Measurements from ENCODE around the gene POLR2I. TPM values are rescaled to one million over a fixed set of nuclear protein-coding genes. Genes with fewer than 3 reads are reported as not detected.
A peak's percentile ranks its signal among the peaks of the same experiment; 100 is the strongest.

The POLR2I gene
- polyA plus RNA-seq, 1 donor (not counting 4 experiments of a cell fraction or from before 2014, with no cell fraction given), result 34.3 TPM

DNA sequence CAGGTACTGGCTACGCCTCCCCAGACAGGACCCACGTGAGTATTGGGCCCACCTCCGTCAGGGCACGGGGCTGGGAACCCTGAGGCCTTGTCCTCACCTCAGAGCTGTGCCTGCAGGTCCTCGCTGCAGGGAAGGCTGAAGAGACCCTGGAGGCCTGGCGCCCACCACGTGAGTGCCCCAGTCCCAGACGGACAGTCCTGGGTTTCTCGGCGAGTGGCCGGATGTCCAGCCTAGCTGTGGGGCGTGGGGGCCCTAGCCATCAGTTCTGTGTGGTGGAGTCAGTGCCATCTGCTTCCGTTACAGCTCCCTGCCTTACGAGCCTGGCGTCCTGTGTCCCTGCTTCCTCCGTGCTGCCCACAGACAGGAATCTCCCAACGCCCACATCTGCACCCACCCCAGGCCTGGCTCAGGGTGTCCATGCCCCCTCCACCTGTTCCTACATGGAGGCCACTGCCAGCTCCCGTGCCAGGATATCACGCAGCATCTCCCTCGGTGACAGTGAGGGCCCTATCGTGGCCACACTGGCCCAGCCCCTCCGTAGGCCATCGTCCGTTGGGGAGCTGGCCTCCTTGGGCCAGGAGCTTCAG lies 11.5 kb downstream of the POLR2I start:
- H4K20me1 ChIP-seq (ENCODE audit: control insufficient read depth, extremely low read depth, insufficient read depth, low read length), result no peaks in the 10 kb centered on the region
- no peaks in the 10 kb centered on the region for H3K27me3 ChIP-seq (ENCODE audit: control insufficient read depth, extremely low read depth, insufficient read depth, low read length)
- no peak overlapping the region for H3K4me2 ChIP-seq (ENCODE audit: control insufficient read depth, extremely low read depth, insufficient read depth, low read depth, low read length)
- dilution Hi-C loops (cut with MboI; ENCODE audit: extremely low pct_ligation_motif_present, low sequenced_read_pairs), result no loop called here
- H3K36me3 ChIP-seq (ENCODE audit: control insufficient read depth in 2 of 2, extremely low read depth in 1 of 2, insufficient read depth in 2 of 2, low read length in 2 of 2), result peaks cover 0 to 19% of the 10 kb centered on the region in 2 experiments
- peaks cover 23% of the 10 kb centered on the region for H3K4me1 ChIP-seq (ENCODE audit: control insufficient read depth, extremely low read depth, insufficient read depth, low read length)
- no peak for TF ChIP-seq EZH2 (IDR thresholded peaks at IDR 0.05; ENCODE audit: low read length)
- TF ChIP-seq, protein P1, sequence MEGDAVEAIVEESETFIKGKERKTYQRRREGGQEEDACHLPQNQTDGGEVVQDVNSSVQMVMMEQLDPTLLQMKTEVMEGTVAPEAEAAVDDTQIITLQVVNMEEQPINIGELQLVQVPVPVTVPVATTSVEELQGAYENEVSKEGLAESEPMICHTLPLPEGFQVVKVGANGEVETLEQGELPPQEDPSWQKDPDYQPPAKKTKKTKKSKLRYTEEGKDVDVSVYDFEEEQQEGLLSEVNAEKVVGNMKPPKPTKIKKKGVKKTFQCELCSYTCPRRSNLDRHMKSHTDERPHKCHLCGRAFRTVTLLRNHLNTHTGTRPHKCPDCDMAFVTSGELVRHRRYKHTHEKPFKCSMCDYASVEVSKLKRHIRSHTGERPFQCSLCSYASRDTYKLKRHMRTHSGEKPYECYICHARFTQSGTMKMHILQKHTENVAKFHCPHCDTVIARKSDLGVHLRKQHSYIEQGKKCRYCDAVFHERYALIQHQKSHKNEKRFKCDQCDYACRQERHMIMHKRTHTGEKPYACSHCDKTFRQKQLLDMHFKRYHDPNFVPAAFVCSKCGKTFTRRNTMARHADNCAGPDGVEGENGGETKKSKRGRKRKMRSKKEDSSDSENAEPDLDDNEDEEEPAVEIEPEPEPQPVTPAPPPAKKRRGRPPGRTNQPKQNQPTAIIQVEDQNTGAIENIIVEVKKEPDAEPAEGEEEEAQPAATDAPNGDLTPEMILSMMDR (optimal IDR thresholded peaks at IDR 0.05 in 1 of 3, IDR thresholded peaks at IDR 0.05 in 1 of 3, conservative IDR thresholded peaks at IDR 0.05 in 1 of 3; ENCODE audit: extremely low read depth in 1 of 3, insufficient read depth in 2 of 3, low read length in 3 of 3), result no peak
- no peaks in the 10 kb centered on the region for H3K79me2 ChIP-seq (ENCODE audit: control insufficient read depth, insufficient read depth, low read length)
- H3K4me3 ChIP-seq (ENCODE audit: control insufficient read depth in 2 of 3, extremely low read depth in 1 of 3, insufficient read depth in 2 of 3, low read depth in 1 of 3, low read length in 3 of 3), result no peak overlapping the region
- H3K9me1 ChIP-seq (ENCODE audit: control insufficient read depth, extremely low read depth, insufficient read depth, low read length), result no peaks in the 10 kb centered on the region
- DNase-seq (ENCODE audit: low read depth, low spot score), result no peak
- FAIRE-seq, result no peak
- H2AFZ ChIP-seq (ENCODE audit: control insufficient read depth, low read length), result no peak overlapping the region
- no peaks in the 10 kb centered on the region for H3K9me3 ChIP-seq (ENCODE audit: control insufficient read depth, low read depth, low read length)
- H3K27ac ChIP-seq (ENCODE audit: control insufficient read depth, insufficient read depth, low read length), result no peak overlapping the region
- H3K9ac ChIP-seq (ENCODE audit: control insufficient read depth, extremely low read depth, insufficient read depth, low read length), result no peak overlapping the region

DNA sequence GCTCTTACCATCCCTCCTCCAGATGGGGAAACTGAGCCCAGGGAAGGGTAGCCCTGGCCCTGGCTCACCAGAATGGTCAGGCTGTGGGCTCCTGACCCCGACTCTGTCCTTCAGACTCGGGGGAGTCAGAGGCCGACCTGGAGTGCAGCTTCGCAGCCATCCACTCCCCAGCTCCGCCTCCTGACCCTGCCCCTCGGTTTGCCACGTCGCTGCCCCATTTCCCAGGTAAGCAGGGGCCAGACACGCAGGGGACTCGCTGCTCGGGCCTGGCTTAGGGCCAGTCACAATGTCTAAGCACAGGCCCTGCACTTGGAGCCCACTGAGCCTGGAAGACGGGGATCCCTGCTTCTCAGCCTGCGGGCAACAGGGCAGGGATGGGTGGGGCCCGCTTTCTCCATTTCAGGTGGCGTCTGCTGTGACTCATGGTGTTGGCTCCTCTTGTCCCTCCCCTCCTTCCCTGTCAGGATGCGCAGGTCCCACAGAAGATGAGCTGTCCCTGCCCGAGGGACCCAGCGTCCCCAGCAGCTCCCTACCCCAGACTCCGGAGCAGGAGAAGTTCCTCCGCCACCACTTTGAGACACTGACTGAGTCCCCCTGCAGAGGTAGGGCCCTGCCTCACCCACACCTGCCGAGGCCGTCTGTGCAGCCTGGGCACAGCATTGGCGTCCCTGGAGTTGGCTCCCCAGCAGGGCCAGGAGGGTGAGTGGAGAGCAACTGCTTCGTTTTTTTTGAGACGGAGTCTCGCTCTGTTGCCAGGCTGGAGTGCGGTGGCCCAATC lies 12.9 kb downstream of the POLR2I start:
- no peaks in the 10 kb centered on the region for H3K79me2 ChIP-seq (ENCODE audit: control insufficient read depth, insufficient read depth, low read length)
- TF ChIP-seq EZH2 (IDR thresholded peaks at IDR 0.05; ENCODE audit: low read length), result no peak
- TF ChIP-seq, protein P1 (optimal IDR thresholded peaks at IDR 0.05 in 1 of 3, IDR thresholded peaks at IDR 0.05 in 1 of 3, conservative IDR thresholded peaks at IDR 0.05 in 1 of 3; ENCODE audit: extremely low read depth in 1 of 3, insufficient read depth in 2 of 3, low read length in 3 of 3), result no peak
- H3K27ac ChIP-seq (ENCODE audit: control insufficient read depth, insufficient read depth, low read length), result peak overlapping the region; percentile 20
- peak overlapping the region; percentile 80 for H2AFZ ChIP-seq (ENCODE audit: control insufficient read depth, low read length)
- FAIRE-seq (peak; percentile 79), DNase-seq (ENCODE audit: low read depth, low spot score) (peak; percentile 59)
- H3K27me3 ChIP-seq (ENCODE audit: control insufficient read depth, extremely low read depth, insufficient read depth, low read length), result no peaks in the 10 kb centered on the region
- H3K4me1 ChIP-seq (ENCODE audit: control insufficient read depth, extremely low read depth, insufficient read depth, low read length), result peaks cover 23% of the 10 kb centered on the region
- peak overlapping the region; percentile 28 for H3K9ac ChIP-seq (ENCODE audit: control insufficient read depth, extremely low read depth, insufficient read depth, low read length)
- H3K9me3 ChIP-seq (ENCODE audit: control insufficient read depth, low read depth, low read length), result no peaks in the 10 kb centered on the region
- dilution Hi-C loops (cut with MboI; ENCODE audit: extremely low pct_ligation_motif_present, low sequenced_read_pairs), result no loop called here
- H3K4me3 ChIP-seq (ENCODE audit: control insufficient read depth in 2 of 3, extremely low read depth in 1 of 3, insufficient read depth in 2 of 3, low read depth in 1 of 3, low read length in 3 of 3), result no peak overlapping the region
- H3K4me2 ChIP-seq (ENCODE audit: control insufficient read depth, extremely low read depth, insufficient read depth, low read depth, low read length), result peak overlapping the region; percentile 45
- no peaks in the 10 kb centered on the region for H4K20me1 ChIP-seq (ENCODE audit: control insufficient read depth, extremely low read depth, insufficient read depth, low read length)
- peaks cover 0 to 21% of the 10 kb centered on the region in 2 experiments for H3K36me3 ChIP-seq (ENCODE audit: control insufficient read depth in 2 of 2, extremely low read depth in 1 of 2, insufficient read depth in 2 of 2, low read length in 2 of 2)
- no peaks in the 10 kb centered on the region for H3K9me1 ChIP-seq (ENCODE audit: control insufficient read depth, extremely low read depth, insufficient read depth, low read length)
